SU-DHL-6 (cell line): ENCODE data around the gene RIN1.

Experiments
- CTCF ChIP-seq: fragments of 200-600 bp; sonication (generic); IDR thresholded peaks from one replicate; pipeline ENCODE4 v1.5.1; 2017; ENCODE audit warnings: antibody characterized with exemption, mild to moderate bottlenecking, low read length, moderate library complexity; ENCODE audit not compliant: insufficient read depth, poor library complexity, severe bottlenecking
- EZH2phosphoT487 ChIP-seq: fragments of 200-600 bp; sonication (generic), shearing (Covaris generic); conservative IDR thresholded peaks from 2 replicates; pipeline ENCODE4 v1.6.1; 2018; ENCODE audit warnings: mild to moderate bottlenecking, antibody characterized with exemption, low read length, moderate library complexity, mixed read lengths

- TF ChIP-seq EZH2phosphoT487: no peak
- no peak for TF ChIP-seq CTCF
Observed at GRCh38 chr11:66328031-66328301, 8.3 kb downstream of the RIN1 start.
